ENCODE measurements around the gene RPL18A.

- TF ChIP-seq ZBTB8A (tag by site-specific recombination; IDR thresholded peaks at IDR 0.05) (no peak), ZNF274 (IDR thresholded peaks at IDR 0.05; ENCODE audit: low read length) (no peak), ZNF274 (tag by site-specific recombination; IDR thresholded peaks at IDR 0.05; ENCODE audit: borderline replicate concordance) (no peak), ZBTB49 (tag by site-specific recombination; IDR thresholded peaks at IDR 0.05; ENCODE audit: low read depth) (no peak), CTCF (tag by site-specific recombination; IDR thresholded peaks at IDR 0.05) (no peak), ZNF366 (tag by site-specific recombination; conservative IDR thresholded peaks at IDR 0.05) (no peak), IKZF3 (tag by site-specific recombination; IDR thresholded peaks at IDR 0.05) (no peak), ZNF629 (tag by site-specific recombination; IDR thresholded peaks at IDR 0.05) (no peak), ZNF350 (tag by site-specific recombination; IDR thresholded peaks at IDR 0.05) (no peak), KLF10 (tag by site-specific recombination; IDR thresholded peaks at IDR 0.05) (no peak), GLI2 (tag by site-specific recombination; IDR thresholded peaks at IDR 0.05; ENCODE audit: borderline replicate concordance, low read depth) (no peak), ZSCAN30 (tag by site-specific recombination; IDR thresholded peaks at IDR 0.05) (no peak)
- TF ChIP-seq, protein P1, sequence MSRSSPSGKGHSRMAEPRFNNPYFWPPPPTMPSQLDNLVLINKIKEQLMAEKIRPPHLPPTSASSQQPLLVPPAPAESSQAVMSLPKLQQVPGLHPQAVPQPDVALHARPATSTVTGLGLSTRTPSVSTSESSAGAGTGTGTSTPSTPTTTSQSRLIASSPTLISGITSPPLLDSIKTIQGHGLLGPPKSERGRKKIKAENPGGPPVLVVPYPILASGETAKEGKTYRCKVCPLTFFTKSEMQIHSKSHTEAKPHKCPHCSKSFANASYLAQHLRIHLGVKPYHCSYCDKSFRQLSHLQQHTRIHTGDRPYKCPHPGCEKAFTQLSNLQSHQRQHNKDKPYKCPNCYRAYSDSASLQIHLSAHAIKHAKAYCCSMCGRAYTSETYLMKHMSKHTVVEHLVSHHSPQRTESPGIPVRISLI (tag by site-specific recombination; IDR thresholded peaks at IDR 0.05), result no peak
- TF ChIP-seq, protein P2, sequence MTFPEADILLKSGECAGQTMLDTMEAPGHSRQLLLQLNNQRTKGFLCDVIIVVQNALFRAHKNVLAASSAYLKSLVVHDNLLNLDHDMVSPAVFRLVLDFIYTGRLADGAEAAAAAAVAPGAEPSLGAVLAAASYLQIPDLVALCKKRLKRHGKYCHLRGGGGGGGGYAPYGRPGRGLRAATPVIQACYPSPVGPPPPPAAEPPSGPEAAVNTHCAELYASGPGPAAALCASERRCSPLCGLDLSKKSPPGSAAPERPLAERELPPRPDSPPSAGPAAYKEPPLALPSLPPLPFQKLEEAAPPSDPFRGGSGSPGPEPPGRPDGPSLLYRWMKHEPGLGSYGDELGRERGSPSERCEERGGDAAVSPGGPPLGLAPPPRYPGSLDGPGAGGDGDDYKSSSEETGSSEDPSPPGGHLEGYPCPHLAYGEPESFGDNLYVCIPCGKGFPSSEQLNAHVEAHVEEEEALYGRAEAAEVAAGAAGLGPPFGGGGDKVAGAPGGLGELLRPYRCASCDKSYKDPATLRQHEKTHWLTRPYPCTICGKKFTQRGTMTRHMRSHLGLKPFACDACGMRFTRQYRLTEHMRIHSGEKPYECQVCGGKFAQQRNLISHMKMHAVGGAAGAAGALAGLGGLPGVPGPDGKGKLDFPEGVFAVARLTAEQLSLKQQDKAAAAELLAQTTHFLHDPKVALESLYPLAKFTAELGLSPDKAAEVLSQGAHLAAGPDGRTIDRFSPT (tag by site-specific recombination; IDR thresholded peaks at IDR 0.05), result no peak
Observed at GRCh38 chr19:17908244-17908643, 48.5 kb downstream of the RPL18A start.

Data from HEK293 (cell line).